NCI-H82 treated with DMSO at 0.1 percent for 48 hours (cell line): ENCODE data around the gene CPM.

Source experiments
- DNase-seq: peaks from one replicate; lab custom pipeline; 2025; ENCODE audit not compliant: unreplicated experiment; lab: John Stamatoyannopoulos, UW

CPM gene

DNA sequence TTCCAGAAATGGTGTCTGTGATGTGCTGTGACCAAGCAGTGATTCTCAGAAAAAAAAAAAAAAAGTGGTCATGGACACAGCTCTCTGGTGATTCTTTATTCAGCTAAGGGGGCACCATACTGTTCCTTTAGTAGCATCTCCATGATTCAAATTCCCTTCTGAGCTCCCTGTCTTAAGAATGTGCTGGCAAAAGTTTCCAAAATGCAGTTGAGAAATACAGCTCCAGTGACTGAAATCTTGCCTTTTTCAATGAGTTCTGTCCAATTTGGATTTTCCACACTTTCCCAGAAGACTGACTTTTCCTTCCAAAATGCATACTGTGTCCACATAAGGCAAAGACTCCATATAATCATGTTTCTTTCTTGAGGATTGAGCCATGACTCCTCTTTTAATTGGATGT is 24.3 kb upstream of the CPM start:
- DNase-seq: no peak

DNA sequence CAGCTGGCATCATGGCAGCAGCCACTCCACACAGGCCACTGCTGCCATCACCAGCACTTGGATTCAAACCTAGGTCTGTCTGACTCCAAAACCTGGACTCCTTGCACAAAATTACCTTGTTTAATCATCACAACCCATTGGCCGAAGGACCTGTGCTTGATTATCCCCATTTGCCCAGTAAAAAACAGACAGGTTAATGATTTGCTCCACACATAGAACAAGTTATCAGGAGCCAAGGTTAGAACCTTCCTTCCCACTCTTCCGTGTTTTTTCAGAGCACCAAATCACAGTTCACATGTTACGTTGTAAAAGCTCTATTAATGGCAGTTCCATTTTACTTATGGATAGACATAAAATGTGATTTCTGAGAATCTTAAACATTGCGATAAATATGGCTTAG is 23.5 kb upstream of the CPM start:
- DNase-seq: no peak

DNA sequence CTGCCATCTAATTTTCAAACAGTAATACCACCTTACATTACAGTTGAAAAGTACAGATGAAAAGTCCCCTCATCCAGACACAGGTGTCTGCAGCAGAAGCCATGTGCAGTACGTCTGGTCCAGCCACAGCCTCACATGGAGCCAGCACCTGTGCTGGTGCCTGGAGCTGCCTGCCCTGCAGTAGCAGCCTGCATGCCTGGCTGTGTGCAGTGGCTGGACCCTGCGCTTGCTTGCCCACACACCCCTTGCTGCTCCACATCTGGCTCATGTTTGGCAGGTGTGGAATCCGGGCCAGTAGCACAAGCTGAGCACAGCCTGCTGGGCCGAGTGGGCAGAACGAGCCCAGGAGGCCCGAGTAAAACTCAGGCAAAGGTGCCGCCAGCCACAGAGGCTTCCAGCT is 21.8 kb upstream of the CPM start:
- DNase-seq: no peak

DNA sequence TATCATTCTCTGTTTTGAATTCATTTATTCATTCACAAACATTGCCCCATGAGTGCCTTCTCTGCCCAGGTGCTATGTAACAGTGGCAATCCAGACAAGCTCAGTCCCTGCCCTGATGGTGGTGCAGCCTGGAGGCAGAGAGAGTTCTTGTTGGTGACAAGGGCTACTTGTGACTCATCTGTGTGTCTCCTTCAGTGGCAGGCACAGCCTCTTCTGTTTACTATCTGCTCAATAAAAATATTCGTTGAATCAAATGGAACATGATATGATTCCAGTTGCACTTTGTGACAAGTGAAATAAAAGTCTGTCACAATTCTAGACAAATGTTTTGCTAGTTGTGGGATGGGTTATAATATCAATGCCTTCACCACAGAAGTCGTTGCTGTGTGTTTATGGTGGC is 20.6 kb upstream of the CPM start:
- DNase-seq: no peak

DNA sequence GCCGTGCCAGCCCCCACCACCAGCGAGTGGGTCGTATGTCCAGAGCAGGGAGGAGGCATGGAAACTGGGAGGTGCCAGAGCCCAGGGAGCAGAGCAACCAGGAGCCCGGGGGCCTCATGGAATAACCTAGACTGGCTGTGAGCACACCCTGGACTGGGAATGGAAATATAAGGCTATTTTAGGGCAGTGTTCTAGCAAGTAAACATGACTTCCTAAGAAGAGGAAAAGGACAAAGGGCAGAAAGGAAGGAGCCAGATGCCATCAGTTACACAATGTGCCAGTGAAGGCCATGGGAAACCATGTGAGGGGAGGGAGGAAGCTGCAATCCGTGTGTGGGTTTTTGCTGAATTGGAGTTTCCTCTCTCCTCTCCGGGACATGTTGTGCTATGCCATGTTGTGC is 18.7 kb upstream of the CPM start:
- DNase-seq: no peak

GRCh38 chr12:68950511-68950910 is 17.5 kb upstream of the CPM start:
- no peak for DNase-seq

DNA sequence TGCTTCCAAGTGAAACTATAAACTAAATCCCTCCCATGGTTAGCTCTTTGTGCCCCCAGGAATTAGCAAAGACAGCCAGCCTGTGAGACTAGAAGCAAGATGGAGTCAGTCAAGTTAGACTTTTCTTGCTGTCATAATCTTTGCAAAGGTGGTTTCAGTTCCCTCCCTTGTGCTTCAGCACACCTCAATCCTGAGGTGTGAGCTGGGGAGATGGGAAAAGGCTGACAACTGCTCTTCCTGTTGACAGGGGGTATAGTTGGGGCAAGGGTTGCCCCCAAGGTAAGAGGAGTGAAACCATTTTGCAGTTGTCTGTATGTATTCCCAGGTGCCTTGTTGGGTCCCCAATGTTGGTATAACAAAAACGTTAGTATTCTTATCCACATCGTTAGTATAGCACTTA is 12.3 kb upstream of the CPM start:
- no peak for DNase-seq

DNA sequence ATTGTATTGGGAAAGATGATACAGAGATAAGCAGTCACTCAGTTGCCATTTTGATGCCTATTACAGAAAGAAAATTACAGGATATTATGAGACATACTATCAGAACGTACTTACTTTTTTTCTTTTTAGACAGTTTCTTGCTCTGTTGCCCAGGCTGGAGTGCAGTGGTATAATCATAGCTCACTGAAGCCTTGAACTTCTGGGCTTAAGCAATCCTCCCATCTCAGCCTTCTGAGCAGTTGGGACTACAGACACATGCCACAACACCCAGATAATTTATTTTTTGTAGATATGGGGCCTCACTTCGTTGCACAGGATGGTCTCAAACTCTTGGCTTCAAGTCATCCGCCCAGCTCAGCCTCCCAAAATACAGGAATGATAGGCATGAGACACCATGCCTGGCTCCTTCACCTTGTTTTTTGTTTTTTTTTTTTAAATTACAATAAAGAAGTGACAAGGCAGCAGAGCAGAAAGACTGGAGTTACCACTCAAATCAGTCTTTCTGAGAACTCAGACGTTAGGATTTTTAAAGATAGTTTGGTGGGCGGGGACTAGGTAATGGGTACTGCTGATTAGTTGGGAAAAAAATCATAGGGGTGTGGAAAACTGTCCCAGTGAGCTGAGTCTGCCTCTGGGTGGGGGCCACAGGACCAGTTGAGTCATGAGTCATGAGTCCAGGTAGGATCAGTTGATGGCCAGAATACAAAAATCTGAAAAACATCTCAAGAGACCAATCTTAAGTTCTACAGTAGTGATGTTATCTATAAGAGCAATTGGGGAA is 11.5 kb upstream of the CPM start:
- no peak for DNase-seq

GRCh38 chr12:68943848-68944247 is 10.9 kb upstream of the CPM start:
- no peak for DNase-seq

- DNase-seq: no peak
These were observed 7.8 kb upstream of the CPM start for GRCh38 chr12:68940731-68941130.

DNA sequence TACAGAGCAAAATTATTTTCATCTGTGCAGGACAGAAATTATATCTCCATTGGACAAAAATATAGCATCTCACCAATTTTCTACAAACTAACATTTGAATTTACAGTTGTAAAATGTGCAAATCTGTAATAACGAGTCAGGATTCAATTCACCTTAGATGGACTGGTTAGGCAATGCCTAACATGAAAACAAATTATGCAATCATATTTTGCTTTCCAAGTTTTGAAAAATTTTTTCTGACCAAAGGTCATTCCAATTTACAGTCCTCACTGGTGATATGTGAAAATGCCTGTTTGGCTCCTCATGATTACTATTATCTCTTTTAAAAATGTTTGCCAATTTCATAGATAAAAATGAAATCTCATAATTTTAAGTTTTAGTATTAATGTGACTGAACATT is 6.5 kb upstream of the CPM start:
- no peak for DNase-seq

- no peak for DNase-seq
These were observed 1.4 kb upstream of the CPM start for GRCh38 chr12:68934392-68934791.

DNA sequence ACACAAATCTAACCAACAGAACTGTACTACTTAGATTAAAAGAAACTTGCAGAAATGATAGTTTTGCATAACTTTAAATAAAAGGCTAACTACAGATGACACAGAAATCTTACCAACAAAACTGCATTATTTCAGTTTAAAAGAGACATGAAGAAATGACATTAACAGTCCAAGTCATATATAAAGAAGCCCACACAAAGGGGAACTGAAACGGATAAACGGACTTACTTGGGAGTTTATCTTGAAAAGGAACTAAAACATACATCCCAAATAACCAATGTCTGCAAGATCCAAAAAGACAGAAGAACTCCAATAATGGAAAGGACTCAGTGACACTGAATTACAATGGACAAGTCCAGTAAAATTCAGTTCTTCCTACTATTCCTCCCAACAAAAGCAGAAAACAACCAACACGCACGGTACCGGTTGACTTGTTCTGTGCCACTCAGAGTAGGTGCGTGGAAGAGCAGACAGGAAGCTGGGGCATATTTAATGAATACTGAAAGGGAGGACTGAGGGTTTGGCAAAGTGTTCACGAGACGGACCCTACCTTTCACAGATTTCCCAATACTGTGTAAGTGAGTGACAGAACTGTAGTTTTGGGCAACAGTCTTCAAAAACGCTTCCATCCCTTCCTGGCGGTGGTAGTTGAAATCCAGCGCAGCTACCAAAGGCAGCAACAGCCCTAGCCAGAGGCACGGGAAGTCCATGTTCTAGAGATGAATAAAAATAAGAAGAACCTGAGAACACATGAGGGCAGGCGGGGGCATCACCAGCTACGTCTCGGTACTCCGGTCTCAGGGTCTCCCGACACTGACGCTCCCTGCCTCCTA is 627 bp downstream of the CPM start:
- DNase-seq: no peak

DNA sequence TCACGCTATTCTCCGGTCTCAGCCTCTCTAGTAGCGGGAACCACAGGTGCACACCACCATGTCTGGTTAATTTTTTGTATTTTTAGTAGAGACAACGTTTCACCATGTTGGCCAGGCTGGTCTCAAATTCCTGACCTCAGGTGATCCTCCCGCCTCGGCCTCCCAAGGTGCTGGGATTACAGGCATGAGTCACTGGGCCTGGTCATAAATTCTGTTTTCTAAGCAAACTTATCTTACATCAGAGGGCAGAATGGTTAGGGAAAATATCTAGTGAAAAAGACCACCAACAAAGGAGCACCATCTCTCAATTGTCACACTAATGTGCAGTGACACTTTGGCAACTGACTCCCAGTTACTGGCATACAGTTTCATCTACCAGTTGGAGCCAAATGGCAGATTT is 2.8 kb downstream of the CPM start:
- DNase-seq: no peak

DNA sequence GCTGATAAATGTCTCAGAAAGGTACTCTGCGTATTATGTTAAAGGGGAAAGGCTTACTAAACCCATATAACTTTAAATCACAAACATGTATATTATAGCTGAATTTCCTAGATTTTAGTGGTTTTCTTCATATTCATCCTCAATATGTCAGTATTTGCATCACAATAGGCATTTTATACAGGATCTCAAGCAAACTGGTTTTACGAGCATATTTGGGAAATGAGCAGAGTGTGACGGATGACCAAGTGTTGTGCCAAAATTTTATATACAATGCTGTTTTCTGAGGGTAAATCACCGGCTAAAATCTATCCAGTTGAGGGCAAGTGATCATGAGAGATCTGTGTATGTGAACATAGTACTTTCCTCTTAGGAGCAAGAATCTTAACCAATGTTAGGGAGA is 8.4 kb downstream of the CPM start:
- DNase-seq: no peak

DNA sequence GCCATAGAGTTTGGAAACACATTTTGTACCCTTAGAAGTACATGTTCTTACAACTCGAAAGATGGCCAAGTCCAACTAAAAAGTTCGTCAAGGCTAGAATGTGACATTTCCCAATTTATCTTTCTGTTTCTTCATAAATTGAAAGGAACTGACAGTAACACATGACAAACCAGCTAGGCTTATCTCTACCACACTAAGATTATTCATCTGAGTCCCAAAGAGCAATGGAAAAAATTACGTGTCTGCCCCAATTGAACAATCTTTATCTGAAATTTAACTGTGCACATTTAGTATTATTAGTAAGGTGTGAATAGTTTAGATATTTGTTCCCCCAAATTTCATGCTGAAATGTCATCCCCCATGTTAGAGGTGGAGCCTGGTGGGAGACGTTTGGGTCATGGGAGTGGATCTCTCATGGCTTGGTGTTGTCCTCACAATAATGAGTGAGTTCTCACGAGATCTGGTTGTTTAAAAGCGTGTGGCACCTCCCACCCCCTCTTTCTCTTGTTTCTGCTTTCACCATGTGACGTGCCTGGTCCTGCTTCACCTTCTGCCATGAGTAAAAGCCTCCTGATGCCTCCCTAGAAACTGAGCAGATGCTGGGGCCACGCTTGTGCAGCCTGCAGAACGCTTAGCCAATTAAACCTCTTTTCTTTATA is 13.3 kb downstream of the CPM start:
- DNase-seq: no peak

GRCh38 chr12:68918960-68919359 is 14.0 kb downstream of the CPM start:
- DNase-seq: no peak

DNA sequence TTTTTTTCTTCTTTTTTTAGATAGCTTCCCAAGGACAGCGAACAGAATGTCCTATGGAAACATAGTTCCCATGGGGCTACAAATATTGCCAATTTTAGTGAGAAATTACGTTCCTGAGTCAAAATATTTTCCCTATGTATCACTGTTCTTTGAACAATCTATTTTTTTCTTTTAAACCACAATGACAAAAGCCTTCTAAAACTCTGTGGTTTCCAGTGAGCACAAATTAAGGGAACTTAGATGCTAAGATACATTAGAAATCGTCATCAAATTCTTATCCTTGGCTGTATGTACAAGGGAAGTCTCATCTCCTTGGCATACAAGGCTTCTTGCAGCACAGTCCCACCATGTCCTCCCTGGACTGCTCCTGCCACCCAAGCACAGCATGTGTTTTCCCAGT is 17.9 kb downstream of the CPM start:
- DNase-seq: no peak

DNA sequence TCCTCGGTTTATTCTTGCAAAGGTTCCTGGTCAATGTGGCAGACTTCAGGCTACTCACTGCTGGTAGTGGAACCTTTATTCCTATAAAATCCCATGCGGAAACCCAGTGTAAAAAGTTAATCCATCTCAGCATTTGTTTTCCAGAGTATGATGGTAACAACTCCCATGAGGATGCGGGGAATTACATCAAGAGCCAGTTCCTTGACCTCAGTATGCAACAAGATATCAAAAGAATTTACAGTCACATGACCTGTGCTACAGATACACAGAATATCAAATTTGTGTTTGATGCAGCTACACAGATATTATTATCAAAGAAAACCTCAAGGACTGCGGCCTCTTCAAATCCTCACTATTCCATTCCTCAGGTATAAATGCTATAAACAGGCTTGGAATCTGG is 19.3 kb downstream of the CPM start:
- no peak for DNase-seq

DNA sequence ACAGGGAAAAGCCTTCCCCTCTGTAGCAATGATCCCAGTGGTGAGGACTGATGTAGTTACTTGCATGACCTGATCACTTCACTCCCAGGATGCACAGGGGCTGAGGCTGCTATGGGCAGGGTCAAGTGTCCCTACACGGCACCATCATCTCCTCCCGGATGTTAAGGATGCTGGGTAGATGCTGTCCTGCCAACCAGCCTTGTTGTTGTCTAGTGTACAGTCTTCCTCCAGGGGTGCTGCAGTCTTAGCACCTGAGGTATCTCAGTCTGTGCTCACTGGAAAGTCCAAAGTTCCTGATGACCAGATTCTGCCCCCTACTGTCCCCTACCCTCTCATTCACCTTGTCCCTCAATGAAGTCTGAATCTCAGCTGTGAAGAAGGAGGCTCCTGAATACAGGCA is 20.1 kb downstream of the CPM start:
- no peak for DNase-seq

GRCh38 chr12:68911197-68911718 is 21.7 kb downstream of the CPM start:
- no peak for DNase-seq

DNA sequence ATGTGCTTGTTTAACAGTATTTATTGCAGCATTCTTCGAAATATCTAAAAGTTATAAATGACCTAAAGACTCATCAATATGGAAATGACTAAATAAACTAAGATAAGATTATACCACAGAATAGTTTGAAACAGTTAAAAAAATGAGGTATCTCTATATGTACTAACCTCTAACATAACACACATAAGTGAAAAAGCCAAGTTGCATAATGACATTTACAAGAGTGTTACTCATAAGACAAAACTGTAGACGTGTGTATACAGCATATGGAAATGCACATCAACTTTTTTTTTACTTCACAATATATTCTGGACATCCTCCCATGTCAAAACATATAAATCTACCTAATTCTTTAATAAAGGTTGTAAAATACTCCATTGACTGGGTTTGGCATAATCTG is 22.8 kb downstream of the CPM start:
- DNase-seq: no peak
